Caki2 (cell line): Measurements from ENCODE around the gene AKR1C1. TPM values are rescaled to one million over a fixed set of nuclear protein-coding genes. Genes with fewer than 3 reads are reported as not detected.
"Not testable (repeated sequence)": the region's sequence is repeated elsewhere in the genome, so short reads cannot be mapped to it uniquely, and the experiment has no call there.

Source experiments
- DNase-seq: peaks from one replicate; pipeline ENCODE4 v3.0.0-alpha.2; 2015; ENCODE audit warnings: low read depth
- in situ Hi-C: cut with HindIII; loops from 2 replicates; pipeline ENCODE4 v1.10.0; 2016; ENCODE audit warnings: low sequenced_read_pairs, low pct_unique_long_range_greater_than_20kb, mixed read lengths
- total RNA-seq: library from RNA; depleted of rRNA; stranded (reverse); fragments of >200 nt; shearing (Covaris generic); gene quantifications from 2 replicates; pipeline ENCODE4 v1.2.3, GENCODE V29; 2014; ENCODE audit warnings: low replicate concordance

Gene AKR1C1
- total RNA-seq, 1 experiment from 2014 or later = 7,564 TPM

DNA sequence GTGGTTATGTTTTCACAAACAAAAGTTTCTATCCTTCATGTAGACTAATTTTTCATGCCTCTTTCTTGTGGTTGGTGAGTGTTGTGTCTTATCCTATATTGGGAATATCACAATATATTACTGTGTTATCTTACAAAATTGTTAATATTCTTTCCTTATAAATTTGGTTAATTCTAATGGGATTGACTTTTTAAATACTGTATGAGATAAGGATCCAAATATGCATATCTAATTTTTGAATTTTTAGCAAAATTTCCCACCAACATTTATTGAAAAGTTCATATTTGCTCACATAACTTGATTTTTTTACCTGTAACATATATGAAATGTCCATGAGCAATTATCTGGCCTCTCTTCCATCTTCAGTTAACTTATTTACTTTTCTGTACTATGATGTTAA lies 11.2 kb downstream of the AKR1C1 start:
- in situ Hi-C loops, DNase-seq: not testable (repeated sequence)

DNA sequence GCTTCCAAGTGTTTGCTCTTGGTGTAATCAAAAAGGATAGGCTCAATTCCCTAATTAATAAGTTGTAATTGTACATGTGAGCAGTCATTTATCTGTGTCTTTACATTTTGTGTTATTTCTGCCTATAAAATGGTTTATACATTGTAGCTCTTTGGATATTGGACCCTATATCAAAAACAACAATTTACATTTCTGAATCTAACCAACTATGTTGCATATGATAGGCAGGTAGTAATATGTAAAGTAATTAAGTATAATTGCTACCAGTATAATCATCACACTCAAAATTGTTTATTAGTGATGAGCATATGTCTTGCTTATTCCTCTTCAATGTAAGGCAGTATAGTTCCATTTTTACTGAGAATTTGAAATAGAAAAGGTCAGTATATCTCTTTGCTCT lies 13.8 kb downstream of the AKR1C1 start:
- DNase-seq = no peak
- in situ Hi-C loops = no loop called here

DNA sequence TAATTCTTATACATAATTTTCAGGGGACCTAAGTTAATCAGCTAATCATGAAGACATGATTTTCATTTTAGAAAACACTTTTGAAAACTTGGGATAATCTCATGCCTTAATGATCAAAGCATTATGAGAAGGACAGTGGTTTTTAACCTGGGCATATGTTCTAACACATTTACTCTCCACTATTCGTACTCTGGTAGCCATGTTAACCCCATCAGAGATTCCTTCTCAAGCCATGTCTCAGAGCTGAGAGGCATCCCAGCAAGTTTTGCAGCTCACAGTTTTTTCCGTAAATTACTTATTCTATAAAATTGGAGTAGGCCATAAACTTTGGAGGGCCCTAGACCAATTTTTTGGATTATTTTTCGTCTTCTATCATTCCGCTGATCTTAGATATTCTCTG lies 15.7 kb downstream of the AKR1C1 start:
- in situ Hi-C loops = no loop called here
- no peak for DNase-seq

DNA sequence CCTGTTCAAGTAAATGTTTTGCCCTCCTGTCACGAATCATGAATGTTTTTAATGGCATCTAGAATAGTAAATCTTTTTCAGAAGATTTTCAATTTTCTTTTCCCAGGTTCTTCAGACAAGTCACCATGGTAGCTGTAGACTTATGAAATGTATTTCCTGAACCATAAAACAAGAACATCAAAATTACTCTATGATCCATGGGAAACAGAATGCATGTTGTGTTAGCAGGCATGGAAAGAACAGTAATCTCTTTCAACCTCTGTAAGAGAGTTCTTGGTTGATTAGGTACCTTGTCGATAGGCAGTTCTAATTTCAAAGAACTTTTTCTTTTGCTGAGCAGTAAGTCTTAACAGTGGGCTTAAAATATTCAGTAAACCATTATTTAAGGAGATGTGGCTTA lies 17.6 kb downstream of the AKR1C1 start:
- DNase-seq = peak; percentile 36
- in situ Hi-C loops = no loop called here

DNA sequence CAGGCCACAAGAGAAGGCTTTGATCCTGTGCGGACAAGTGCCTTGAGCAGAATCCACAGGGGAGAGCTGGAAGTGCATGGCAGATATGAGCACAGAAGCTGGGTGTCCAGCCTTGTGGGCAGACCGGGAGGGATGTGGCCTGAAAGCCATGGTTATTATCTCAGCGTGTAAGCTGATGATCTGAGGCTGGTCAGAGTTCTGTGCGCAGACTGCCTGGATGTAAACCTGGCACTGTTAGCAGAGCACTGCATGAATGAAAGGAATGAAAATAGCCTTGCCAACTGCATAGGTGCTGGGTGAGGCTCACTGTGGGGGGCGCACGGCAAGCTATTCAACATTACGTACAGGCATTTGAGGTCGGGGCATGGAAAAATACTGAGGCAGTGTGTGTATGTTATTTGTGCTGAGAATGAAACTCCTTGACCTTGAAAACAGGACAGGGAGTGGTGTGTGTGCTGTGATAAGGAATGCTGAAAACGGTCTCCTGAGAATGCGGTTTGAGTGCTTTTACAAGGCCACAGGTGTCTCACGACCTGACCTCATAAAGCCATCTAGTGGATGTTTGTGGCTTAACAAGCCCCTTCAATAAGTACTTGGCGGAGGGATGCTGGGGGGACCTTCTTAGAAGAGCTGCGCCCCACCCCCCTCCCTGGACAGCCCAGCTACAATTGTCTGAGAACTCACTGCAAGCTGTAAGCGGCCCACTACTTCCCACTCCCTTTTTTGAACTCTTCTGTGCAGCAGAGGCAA lies 18.7 kb downstream of the AKR1C1 start:
- peak; percentile 99 for DNase-seq
- in situ Hi-C loops = no loop called here

DNA sequence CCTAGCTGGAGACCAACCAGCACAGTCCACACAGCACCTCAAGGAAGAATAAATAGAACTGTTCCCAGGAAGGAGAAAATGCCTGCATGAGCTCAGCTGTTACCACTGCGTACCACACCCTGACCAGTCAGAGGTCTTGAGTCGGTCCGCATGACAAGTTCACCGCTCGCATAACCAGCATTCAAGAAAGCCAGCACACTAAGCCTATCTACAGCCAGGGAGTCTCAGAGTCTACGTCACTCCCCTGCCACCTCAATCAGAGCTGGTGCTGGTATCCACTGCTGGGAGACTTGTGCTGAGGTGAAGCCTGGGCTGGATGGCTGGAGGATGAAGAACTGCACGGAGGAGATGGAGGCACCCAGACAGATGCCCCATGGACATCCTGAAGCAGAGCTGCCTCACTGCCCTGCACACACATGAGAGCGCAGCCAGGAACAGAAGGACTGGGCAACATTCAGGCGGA lies 19.6 kb downstream of the AKR1C1 start:
- DNase-seq = peak; percentile 98
- in situ Hi-C loops = no loop called here

- DNase-seq = peak; percentile 55
- in situ Hi-C loops = no loop called here
Measured at GRCh38 chr10:4983615-4984216, 20.5 kb downstream of the AKR1C1 start.

DNA sequence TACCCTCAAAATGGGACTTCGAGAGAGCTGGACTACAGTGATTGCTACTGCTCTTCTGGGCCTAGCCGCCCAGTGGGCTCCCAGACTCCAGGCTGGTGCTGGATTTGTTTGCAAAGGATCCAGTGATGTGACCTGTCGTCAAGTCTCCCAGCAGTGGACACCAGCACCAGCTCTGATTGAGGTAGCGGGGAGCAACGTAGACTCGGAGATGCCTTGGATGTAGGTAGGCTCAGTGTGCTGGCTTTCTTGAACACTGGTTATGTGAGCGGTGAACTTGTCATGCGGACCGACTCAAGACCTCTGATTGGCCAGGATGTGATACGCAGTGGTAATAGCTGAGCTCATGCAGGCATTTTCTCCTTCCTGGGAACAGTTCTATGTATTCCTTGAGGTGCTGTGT lies 21.0 kb downstream of the AKR1C1 start:
- in situ Hi-C loops = no loop called here
- DNase-seq = peak; percentile 68

- in situ Hi-C loops = no loop called here
- DNase-seq = peak; percentile 89
Measured at GRCh38 chr10:4984971-4985594, 21.9 kb downstream of the AKR1C1 start.

DNA sequence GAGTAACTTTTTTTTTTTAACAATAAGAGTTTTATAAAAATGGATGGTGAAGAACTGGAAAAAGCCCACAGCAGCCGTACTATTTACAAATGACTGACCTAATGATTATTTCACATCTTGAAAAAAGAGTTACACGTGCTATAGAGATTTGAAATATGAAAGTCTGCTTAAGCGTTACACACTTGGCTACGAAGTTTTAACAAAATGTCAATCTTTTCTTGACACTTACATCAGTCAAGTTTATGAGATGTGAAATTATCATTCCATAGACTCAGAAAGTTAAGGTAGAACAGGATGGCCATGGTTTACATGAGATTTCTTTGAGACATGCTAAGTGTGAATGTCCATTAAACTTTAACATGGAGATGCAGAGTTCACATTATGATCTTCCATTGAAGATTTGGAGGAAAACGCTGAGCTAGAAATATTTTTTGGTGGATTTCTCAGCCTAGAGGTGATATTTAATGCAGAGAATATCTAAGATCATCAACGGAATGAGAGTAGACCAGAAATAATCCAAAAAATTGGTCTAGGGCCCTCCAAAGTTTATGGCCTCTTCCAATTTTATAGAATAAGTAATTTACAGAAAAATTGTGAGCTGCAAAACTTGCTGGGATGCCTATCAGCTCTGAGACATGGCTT lies 24.9 kb downstream of the AKR1C1 start:
- in situ Hi-C loops, DNase-seq: not testable (repeated sequence)

GRCh38 chr10:4990217-4990616 lies 27.0 kb downstream of the AKR1C1 start:
- in situ Hi-C loops = no loop called here
- no peak for DNase-seq

DNA sequence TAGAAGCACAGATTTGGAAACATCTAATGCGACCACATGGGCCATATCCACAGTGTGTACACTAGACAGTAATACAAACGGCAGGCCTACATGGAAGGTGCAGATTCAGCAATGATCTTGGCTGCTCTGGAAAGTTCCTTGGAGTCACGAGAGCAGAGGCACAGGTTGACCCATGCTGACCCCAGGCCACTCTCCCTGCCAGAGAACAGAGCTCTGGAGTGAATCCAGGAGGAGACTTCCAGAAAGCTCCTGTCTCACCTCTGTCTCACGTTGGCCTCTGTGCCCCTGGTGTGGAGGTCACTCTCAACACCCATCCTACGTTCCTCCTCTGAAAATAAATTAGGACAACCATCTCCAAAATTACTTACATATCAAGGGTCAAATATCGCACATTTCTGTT lies 28.2 kb downstream of the AKR1C1 start:
- DNase-seq, in situ Hi-C loops: not testable (repeated sequence)

DNA sequence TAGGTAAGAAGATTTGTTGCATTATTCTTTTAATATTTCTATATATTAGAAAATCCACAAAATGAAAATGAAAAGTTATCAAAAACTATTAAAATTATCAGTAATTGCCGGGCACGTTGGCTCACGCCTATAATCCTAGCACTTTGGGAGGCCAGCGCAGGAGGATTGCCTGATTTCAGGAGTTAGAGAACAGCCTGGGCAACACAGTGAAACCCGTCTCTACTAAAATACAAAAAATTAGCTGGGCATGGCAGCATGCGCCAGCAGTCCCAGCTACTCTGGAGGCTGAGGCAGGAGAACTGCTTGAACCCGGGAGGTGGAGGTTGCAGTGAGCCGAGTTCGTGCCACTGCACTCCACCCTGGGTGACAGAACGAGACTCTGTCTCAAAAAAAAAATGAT lies 29.3 kb downstream of the AKR1C1 start:
- DNase-seq, in situ Hi-C loops: not testable (repeated sequence)

- DNase-seq, in situ Hi-C loops: not testable (repeated sequence)
Measured at GRCh38 chr10:4994260-4994659, 31.0 kb downstream of the AKR1C1 start.

DNA sequence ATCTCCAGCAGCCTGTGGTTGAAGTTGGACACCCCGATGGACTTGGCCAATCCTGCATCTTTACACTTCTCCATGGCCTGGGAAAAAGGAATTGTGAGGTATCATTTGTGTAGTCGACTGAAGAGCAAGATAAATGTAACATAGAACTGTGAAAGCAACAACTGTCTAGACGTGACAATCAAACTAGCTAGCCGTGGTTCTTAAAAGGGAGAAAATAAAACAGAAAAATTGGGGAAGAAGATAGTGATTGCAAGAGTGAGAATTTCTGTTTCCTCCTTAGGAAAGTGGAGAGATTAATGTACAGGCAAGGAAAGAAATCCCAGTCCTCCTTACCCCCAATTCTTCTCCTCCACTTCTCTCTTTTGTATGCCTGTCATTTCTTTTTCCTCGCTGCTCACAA lies 35.5 kb downstream of the AKR1C1 start:
- DNase-seq = no peak
- in situ Hi-C loops = no loop called here

- DNase-seq = no peak
- in situ Hi-C loops = loop anchor here (10.0 kb wide), 1 partner anchor 47 kb away; no protein-coding TSS in a partner anchor
Measured at GRCh38 chr10:5002013-5002727, 39.0 kb downstream of the AKR1C1 start.

DNA sequence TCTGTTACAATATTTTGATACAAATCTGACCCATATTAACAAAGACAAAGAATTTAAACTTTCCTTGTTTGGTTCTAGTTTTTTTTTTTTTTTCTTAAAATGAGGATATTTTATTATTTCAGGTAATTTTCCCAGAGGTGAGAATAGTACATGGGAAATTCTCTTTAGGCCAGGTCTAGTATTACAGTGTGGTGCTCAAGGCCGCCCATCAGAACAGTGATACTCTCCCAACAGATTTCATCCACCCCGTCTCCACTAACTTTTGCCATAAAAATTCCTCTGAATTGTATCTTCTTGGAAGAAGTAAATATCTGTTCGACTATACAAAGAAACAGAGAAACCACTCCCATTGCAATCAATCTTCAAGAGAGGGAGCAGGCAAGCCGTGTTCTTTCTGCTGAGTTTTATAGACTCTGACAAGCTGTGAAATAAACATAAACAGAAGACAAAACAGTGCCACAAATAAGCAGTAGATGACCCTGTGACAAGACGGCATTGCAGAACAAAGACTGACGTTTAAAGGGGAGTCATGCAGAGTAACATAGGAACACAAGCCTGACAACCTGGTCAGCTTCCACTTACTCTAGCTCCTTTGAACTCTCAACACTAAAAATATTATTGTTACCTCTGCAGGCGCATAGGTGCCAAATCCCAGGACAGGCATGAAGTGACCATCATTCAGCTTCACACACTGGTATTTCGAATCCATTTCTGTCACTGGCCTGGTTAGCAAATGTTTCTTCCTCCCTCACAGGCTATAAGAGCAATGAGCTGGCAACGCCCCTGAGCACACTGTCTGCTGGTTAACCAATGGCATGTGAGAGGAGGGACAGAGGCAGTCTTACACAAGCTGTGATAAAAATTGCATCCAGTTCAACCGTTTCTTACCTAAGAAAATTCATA lies 40.2 kb downstream of the AKR1C1 start, which contains the start of gene AKR1C2:
Gene AKR1C2 (minus strand): TSS at position 731 of the 903 bp plus-strand sequence. CDS start 22 bp downstream, at position 709.
- in situ Hi-C loops = loop anchor here (10.0 kb wide), 1 partner anchor 49 kb away; no protein-coding TSS in a partner anchor
- DNase-seq = peak; percentile 68
